Measurements from ENCODE around the gene CCDC157. TPM values are rescaled to one million over a fixed set of nuclear protein-coding genes. Genes with fewer than 3 reads are reported as not detected.

CCDC157 gene
- total RNA-seq, 2 experiments from 2014 or later, result 3.3 to 3.4 TPM

DNA sequence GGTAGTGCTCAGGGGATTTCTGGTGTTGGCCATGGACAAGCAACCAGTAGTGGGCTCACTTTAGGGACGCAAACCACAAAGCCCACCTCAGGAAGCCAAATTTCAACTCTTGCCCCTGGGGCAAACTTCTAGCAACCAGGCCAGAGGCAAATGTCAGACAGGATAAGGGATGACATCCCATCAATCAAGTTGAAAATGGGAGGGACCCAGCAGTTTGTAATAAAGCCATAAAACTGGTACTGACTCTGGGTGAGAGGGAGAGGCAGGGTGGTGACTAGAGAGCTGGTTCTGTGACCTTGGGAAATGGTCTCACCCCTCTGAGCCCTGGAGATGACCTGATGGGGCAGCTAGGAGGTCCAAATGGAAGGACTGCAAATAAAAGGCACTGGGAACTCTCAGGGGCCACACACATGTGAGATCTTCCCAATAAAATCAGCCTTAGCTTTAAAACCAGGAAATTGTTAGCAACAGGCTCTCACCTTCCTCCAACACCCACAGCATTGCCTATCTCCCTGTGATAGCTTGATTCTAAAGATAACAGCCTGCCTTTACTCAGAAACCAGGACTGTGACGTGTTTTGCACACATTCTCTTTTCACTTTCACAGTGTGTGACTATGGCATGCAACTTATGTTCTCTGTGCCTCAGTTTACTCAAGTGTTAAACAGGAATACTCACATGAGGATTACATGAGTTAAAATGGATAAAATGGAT is 23.7 kb upstream of the CCDC157 start:
- Histone ChIP-seq H3K9me3 (ENCODE audit: low read length) (no peaks in the 10 kb centered on the region), H3K27ac (ENCODE audit: low read depth, low read length, poor library complexity, severe bottlenecking) (no peak overlapping the region), H3K4me3 (ENCODE audit: low read depth, low read length, poor library complexity, severe bottlenecking) (no peak overlapping the region), H3K79me2 (ENCODE audit: insufficient read depth, low read depth, low read length) (no peaks in the 10 kb centered on the region), H4K20me1 (ENCODE audit: insufficient read depth, low read length) (no peaks in the 10 kb centered on the region), H3K4me1 (ENCODE audit: insufficient read depth, low read length, poor library complexity, severe bottlenecking) (no peaks in the 10 kb centered on the region), H3K4me2 (ENCODE audit: low read length) (no peak overlapping the region), H2AFZ (ENCODE audit: low read length) (no peak overlapping the region), H3K9me2 (ENCODE audit: insufficient read depth, low read length) (no peaks in the 10 kb centered on the region), H3K36me3 (ENCODE audit: insufficient read depth, low read length) (peaks cover 79% of the 10 kb centered on the region)
- CTCF ChIA-PET (ENCODE audit: unreplicated experiment), result no interaction called here
- no peak for TF ChIP-seq EZH2phosphoT487 (IDR thresholded peaks at IDR 0.05; ENCODE audit: borderline replicate concordance, low read depth, low read length)
- TF ChIP-seq, protein P1, sequence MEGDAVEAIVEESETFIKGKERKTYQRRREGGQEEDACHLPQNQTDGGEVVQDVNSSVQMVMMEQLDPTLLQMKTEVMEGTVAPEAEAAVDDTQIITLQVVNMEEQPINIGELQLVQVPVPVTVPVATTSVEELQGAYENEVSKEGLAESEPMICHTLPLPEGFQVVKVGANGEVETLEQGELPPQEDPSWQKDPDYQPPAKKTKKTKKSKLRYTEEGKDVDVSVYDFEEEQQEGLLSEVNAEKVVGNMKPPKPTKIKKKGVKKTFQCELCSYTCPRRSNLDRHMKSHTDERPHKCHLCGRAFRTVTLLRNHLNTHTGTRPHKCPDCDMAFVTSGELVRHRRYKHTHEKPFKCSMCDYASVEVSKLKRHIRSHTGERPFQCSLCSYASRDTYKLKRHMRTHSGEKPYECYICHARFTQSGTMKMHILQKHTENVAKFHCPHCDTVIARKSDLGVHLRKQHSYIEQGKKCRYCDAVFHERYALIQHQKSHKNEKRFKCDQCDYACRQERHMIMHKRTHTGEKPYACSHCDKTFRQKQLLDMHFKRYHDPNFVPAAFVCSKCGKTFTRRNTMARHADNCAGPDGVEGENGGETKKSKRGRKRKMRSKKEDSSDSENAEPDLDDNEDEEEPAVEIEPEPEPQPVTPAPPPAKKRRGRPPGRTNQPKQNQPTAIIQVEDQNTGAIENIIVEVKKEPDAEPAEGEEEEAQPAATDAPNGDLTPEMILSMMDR (conservative IDR thresholded peaks at IDR 0.05; ENCODE audit: low read length), result no peak
- DNase-seq (ENCODE audit: low spot score), result no peak
- no TSS peak for BruUV-seq (replicated peaks)
- POLR2A ChIA-PET, result no interaction called here
- intact Hi-C loops (cut with micrococcal nuclease; ENCODE audit: unreplicated experiment), result no loop called here

DNA sequence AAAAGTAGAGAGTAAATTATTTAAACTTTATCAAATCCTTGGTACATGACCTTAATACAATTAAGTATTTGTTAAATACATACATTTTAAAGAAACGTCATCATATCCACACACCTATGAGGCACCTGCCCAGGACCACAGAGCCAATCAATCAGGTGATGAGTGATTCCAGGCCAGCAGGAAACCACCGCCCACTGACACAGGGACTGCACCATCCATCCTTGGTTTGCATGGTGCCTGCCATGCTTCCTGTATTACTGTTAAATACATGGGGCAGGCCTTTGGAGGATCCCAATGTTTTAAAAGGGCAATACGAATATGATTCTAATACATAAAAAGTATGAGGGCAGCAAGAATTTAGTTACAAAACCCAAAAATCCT is 23.1 kb upstream of the CCDC157 start:
- DNase-seq (ENCODE audit: low spot score), result no peak
- TF ChIP-seq EZH2phosphoT487 (IDR thresholded peaks at IDR 0.05; ENCODE audit: borderline replicate concordance, low read depth, low read length), result no peak
- TF ChIP-seq, protein P1 (conservative IDR thresholded peaks at IDR 0.05; ENCODE audit: low read length), result no peak
- H3K4me3 ChIP-seq (ENCODE audit: low read depth, low read length, poor library complexity, severe bottlenecking), result no peak overlapping the region
- no peaks in the 10 kb centered on the region for H4K20me1 ChIP-seq (ENCODE audit: insufficient read depth, low read length)
- no peak overlapping the region for H3K4me2 ChIP-seq (ENCODE audit: low read length)
- H3K27ac ChIP-seq (ENCODE audit: low read depth, low read length, poor library complexity, severe bottlenecking), result no peak overlapping the region
- no peaks in the 10 kb centered on the region for H3K79me2 ChIP-seq (ENCODE audit: insufficient read depth, low read depth, low read length)
- no peaks in the 10 kb centered on the region for H3K4me1 ChIP-seq (ENCODE audit: insufficient read depth, low read length, poor library complexity, severe bottlenecking)
- H3K36me3 ChIP-seq (ENCODE audit: insufficient read depth, low read length), result peaks cover 79% of the 10 kb centered on the region
- no peak overlapping the region for H2AFZ ChIP-seq (ENCODE audit: low read length)
- H3K9me3 ChIP-seq (ENCODE audit: low read length), result no peaks in the 10 kb centered on the region
- BruUV-seq (replicated peaks), result no TSS peak
- H3K9me2 ChIP-seq (ENCODE audit: insufficient read depth, low read length), result no peaks in the 10 kb centered on the region
- intact Hi-C loops (cut with micrococcal nuclease; ENCODE audit: unreplicated experiment), result no loop called here
- CTCF ChIA-PET (ENCODE audit: unreplicated experiment), result no interaction called here
- POLR2A ChIA-PET, result no interaction called here

DNA sequence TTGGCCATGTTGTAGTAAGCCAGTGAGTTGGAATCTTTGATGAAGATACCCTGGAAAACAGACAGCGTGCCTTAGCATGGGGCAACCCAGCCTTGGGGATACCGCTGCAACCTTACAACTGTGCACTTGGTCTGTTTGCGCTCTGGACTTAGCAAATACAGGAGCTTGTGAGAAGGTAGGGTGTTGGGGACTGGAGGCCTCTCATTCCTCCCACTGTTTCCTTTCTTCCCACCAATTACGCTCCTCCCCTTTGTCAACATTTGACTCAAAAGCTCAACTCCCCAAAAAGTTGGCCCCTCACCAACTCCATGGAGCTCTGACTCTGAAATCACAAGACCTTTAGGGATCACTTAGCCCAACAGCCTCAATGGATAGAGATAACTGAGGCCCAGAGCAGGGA is 22.2 kb upstream of the CCDC157 start:
- no peak for DNase-seq (ENCODE audit: low spot score)
- Histone ChIP-seq H3K27ac (ENCODE audit: low read depth, low read length, poor library complexity, severe bottlenecking) (no peak overlapping the region), H3K4me3 (ENCODE audit: low read depth, low read length, poor library complexity, severe bottlenecking) (no peak overlapping the region), H2AFZ (ENCODE audit: low read length) (no peak overlapping the region), H3K9me3 (ENCODE audit: low read length) (no peaks in the 10 kb centered on the region), H3K4me2 (ENCODE audit: low read length) (no peak overlapping the region), H4K20me1 (ENCODE audit: insufficient read depth, low read length) (no peaks in the 10 kb centered on the region), H3K9me2 (ENCODE audit: insufficient read depth, low read length) (no peaks in the 10 kb centered on the region), H3K36me3 (ENCODE audit: insufficient read depth, low read length) (peaks cover 84% of the 10 kb centered on the region), H3K4me1 (ENCODE audit: insufficient read depth, low read length, poor library complexity, severe bottlenecking) (no peaks in the 10 kb centered on the region), H3K79me2 (ENCODE audit: insufficient read depth, low read depth, low read length) (no peaks in the 10 kb centered on the region)
- ChIA-PET CTCF (ENCODE audit: unreplicated experiment) (no interaction called here), POLR2A (interaction anchor here (0.5 kb wide), 1 partner anchor 40 kb away, joined by 3 read pairs; no protein-coding TSS in a partner anchor)
- intact Hi-C loops (cut with micrococcal nuclease; ENCODE audit: unreplicated experiment), result no loop called here
- TF ChIP-seq, protein P1 (conservative IDR thresholded peaks at IDR 0.05; ENCODE audit: low read length), result no peak
- TF ChIP-seq EZH2phosphoT487 (IDR thresholded peaks at IDR 0.05; ENCODE audit: borderline replicate concordance, low read depth, low read length), result no peak
- no TSS peak for BruUV-seq (replicated peaks)

Measured in OCI-LY7 (cell line).